AG08396 (cell line): ENCODE results near the gene NGRN.

Experiments
- DNase-seq: peaks from one replicate; pipeline ENCODE4 v3.0.0; 2012; ENCODE audit warnings: low spot score, mixed read lengths

NGRN gene

DNA sequence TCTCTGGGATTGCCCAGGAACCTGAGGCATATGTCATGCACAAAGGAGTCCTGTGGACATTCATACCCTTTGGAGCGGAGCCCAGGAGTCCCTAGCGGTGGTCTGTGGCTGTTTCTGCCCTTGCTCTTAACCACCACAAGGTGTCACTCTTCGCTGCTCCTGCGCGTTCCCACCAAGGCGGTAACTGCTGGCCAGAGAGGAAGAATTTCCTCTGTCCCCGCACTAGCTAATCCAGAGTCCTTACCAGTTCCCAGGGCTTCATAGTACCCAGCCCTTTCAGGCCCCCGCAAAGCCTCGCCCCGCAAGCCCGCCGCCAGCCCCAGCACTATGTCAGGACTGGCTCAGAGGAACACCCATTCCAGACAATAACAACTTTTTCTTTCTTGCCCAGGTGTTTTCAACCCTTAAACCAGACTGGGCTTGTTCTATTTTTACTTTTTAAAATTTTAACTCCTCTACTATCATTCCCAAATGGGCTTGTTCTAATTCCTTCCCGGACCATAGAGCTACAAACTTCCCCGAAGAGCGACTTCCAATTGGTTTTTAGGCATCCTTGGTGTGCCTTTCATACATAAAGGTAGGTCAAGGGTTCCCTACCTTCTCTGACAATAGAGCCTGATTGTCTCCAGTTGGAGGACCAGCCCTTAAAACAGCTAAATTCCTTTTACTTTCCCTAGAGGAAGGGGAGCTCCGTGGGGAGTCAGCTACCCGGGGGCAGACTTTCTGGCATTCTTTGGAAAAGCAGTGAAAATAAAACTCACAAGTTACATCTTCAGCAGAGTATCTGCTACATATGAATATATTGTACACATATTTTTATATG lies 54.8 kb downstream of the NGRN start:
- DNase-seq: peak; percentile 88

DNA sequence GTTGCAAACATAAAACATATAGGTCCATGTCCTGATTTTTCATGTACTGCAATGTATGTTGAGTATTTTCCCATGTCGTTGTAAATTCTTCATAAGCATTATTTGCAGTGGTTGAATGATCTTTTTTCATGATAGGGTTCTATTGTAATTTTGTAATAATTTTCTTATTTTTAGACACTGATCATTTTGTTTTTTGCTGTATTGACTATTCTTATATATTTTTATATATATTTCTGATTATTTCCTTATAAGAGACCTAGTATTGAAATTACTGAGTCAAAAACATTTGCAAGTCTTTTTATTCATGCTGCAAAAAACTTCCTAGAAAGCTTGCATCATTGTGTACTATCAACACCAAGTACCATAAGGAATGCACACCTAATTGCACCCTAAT lies 55.4 kb downstream of the NGRN start:
- no peak for DNase-seq
